Left ventricle myocardium inferior (tissue), 1 donor: ENCODE measurements around the gene OR52B4. TPM values are rescaled to one million over a fixed set of nuclear protein-coding genes. Genes with fewer than 3 reads are reported as not detected.

Experiments
- total RNA-seq: library from RNA; stranded (reverse); fragmentation: NEBNext Ultra II Directional; extraction: Animal tissue kit (Norgen Biotek cat#: 25700); gene quantifications from one replicate; pipeline ENCODE4 v1.2.1, GENCODE V29; 2021
- donor health status: DM: no; HTN: yes; CAD: no; lungs with severe emphysema.

Gene OR52B4
- total RNA-seq, 1 donor from 2014 or later: not detected

Other genes with a start within 250 kb of the OR52B4 start
- 8.4 TPM for gene TRIM21, start 25.3 kb upstream of the OR52B4 start, total RNA-seq
- gene OR52K2, start 80.9 kb upstream of the OR52B4 start, total RNA-seq: not detected
- not detected for gene OR52K1, start 114.3 kb upstream of the OR52B4 start, total RNA-seq
- gene OR52M1, start 176.8 kb upstream of the OR52B4 start, total RNA-seq: not detected
- gene OR52I2, start 213.4 kb upstream of the OR52B4 start, total RNA-seq: not detected
- not detected for gene OR52I1, start 225.7 kb upstream of the OR52B4 start, total RNA-seq
- gene TRIM68, start 239.8 kb upstream of the OR52B4 start, total RNA-seq: 10.6 TPM